Measurements from ENCODE around the gene HAP1. TPM values are rescaled to one million over a fixed set of nuclear protein-coding genes. Genes with fewer than 3 reads are reported as not detected.

The HAP1 gene
- total RNA-seq, 1 donor from 2014 or later: 0.96 TPM

DNA sequence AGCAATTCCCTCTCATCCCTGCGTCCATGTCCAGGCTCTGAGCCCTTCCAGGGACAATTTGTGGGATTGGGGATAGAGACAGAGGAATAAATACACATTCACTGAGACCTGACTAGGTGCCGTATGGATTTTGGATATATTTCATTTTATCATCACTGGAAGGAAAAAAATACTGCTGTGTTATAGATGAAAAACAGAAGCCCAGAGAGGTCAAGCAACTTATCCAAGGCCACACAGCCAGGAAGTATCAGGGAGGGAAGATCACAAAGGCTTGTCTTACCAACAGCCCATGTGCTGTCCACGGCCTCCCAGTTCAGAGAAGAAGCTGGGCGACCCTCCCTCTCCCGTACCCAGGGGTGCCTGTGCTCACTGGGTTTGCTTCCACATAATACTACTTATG is 6.1 kb upstream of the HAP1 start:
- TF ChIP-seq, protein P1, sequence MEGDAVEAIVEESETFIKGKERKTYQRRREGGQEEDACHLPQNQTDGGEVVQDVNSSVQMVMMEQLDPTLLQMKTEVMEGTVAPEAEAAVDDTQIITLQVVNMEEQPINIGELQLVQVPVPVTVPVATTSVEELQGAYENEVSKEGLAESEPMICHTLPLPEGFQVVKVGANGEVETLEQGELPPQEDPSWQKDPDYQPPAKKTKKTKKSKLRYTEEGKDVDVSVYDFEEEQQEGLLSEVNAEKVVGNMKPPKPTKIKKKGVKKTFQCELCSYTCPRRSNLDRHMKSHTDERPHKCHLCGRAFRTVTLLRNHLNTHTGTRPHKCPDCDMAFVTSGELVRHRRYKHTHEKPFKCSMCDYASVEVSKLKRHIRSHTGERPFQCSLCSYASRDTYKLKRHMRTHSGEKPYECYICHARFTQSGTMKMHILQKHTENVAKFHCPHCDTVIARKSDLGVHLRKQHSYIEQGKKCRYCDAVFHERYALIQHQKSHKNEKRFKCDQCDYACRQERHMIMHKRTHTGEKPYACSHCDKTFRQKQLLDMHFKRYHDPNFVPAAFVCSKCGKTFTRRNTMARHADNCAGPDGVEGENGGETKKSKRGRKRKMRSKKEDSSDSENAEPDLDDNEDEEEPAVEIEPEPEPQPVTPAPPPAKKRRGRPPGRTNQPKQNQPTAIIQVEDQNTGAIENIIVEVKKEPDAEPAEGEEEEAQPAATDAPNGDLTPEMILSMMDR (IDR thresholded peaks at IDR 0.05; ENCODE audit: insufficient read depth, low read length, poor library complexity, severe bottlenecking): no peak
- no peak for DNase-seq (ENCODE audit: low read depth)
- no peak overlapping the region for H3K4me3 ChIP-seq (ENCODE audit: low read depth, low read length)
- H3K36me3 ChIP-seq (ENCODE audit: control insufficient read depth, insufficient read depth, low read length): no peaks in the 10 kb centered on the region
- H3K27me3 ChIP-seq (ENCODE audit: control insufficient read depth, insufficient read depth, low read length): peaks cover 11% of the 10 kb centered on the region

DNA sequence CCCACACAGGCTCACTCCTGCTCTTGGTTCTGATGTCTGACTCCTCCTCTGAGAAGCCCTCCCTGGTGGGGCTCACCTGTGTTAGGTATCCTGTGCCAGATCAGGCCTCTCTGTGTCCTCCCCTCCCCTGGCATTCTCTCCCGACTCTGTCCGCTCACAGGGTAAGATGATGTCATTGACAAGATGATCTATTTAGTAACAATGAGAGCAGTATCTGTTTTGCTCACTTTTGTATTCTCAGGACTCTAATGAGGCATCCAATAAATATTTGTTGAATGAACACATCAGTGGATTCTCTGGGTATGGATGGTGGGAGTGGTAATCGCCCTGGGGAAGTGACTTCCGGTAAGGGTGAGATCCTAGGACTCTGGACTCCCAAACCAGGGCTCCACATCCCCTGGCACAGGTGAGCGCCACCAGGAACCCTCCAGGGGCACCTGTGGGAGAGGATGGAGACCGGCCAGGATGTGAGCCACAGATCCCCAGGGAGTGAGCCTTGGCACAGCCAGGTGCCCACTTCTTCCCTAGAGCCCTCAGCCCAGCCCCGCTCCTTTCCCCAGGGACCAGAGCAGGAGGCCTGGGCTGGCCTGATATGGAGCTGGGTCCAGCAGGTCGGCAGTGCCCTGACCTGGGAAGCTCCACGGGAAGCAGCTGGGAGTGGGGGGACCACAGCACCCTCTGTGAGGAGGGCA is 5.4 kb upstream of the HAP1 start:
- TF ChIP-seq, protein P1 (IDR thresholded peaks at IDR 0.05; ENCODE audit: insufficient read depth, low read length, poor library complexity, severe bottlenecking): no peak
- peak; percentile 50 for DNase-seq (ENCODE audit: low read depth)
- H3K36me3 ChIP-seq (ENCODE audit: control insufficient read depth, insufficient read depth, low read length): no peaks in the 10 kb centered on the region
- no peak overlapping the region for H3K4me3 ChIP-seq (ENCODE audit: low read depth, low read length)
- H3K27me3 ChIP-seq (ENCODE audit: control insufficient read depth, insufficient read depth, low read length): peaks cover 17% of the 10 kb centered on the region

DNA sequence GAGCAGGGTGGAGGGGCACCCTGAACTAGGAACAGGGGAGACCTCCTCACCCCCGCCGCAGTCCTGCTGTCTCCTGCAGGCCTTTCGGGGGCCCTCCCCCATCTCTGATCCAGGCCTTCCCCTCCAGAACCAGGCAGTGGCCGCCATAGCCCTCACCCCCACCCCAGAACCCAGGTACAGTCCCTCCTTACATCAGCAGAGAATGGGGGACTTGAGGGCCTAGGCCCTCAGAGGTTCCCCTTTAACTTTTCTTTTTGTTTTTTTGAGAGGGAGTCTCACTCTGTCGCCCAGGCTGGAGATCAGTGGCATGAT is 4.3 kb upstream of the HAP1 start:
- TF ChIP-seq, protein P1 (IDR thresholded peaks at IDR 0.05; ENCODE audit: insufficient read depth, low read length, poor library complexity, severe bottlenecking): no peak
- DNase-seq (ENCODE audit: low read depth): no peak
- Histone ChIP-seq H3K27me3 (ENCODE audit: control insufficient read depth, insufficient read depth, low read length) (peaks cover 27% of the 10 kb centered on the region), H3K4me3 (ENCODE audit: low read depth, low read length) (no peak overlapping the region), H3K36me3 (ENCODE audit: control insufficient read depth, insufficient read depth, low read length) (no peaks in the 10 kb centered on the region)

DNA sequence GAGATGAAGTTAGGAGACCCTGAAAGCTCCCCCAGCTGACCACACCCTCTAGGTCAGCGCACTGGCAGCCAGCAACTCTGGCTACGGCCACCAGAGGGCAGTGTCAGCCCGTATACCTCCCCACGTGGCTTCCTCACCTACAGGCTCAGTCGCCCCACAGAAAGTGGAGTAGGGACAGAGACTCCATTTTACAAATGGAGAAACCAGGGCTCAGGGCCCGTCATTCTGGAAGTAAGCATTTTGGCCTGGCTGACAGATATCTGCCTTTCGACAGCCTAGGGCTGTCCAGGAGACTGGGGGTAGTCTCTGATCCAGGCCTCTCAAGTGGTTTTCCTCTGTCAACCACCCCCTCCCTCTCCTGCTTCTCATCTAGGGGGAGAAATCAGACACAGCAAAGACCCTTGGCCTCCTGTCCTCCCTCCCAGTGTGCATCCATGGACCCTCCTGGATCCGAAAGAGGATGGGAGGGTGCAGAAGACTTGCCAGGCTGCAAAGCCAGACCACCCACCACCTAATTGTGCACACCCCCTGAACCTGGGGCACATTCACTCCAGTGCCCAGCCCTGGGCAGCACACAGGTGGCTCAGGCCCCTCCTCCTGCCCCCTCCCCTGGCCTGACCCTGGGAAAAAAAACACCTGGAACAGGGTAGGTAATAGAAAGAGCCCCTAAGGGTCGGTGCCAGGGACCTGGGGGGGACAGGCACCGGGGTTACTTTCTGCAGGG is 3.8 kb upstream of the HAP1 start:
- no peak for DNase-seq (ENCODE audit: low read depth)
- TF ChIP-seq, protein P1 (IDR thresholded peaks at IDR 0.05; ENCODE audit: insufficient read depth, low read length, poor library complexity, severe bottlenecking): peak; percentile 96
- H3K4me3 ChIP-seq (ENCODE audit: low read depth, low read length): no peak overlapping the region
- H3K36me3 ChIP-seq (ENCODE audit: control insufficient read depth, insufficient read depth, low read length): no peaks in the 10 kb centered on the region
- peaks cover 32% of the 10 kb centered on the region for H3K27me3 ChIP-seq (ENCODE audit: control insufficient read depth, insufficient read depth, low read length)

DNA sequence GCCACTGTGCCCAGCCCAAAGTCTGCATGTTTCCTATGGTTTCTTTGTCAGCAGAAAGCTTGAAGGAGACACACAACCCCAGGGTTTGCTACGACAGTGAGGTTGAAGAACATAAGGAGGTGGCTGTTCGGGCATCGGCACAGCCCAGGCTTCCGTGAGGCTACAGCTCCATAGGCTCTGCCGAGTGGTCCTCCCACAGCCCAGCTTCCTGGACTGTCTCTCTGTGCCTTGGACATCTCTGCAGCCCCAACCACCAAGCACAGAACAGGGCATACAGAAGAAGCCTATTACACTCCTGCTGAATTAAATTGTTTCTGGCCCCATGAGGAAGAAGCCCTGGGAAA is 3.2 kb upstream of the HAP1 start:
- no peak overlapping the region for H3K4me3 ChIP-seq (ENCODE audit: low read depth, low read length)
- TF ChIP-seq, protein P1 (IDR thresholded peaks at IDR 0.05; ENCODE audit: insufficient read depth, low read length, poor library complexity, severe bottlenecking): no peak
- no peaks in the 10 kb centered on the region for H3K36me3 ChIP-seq (ENCODE audit: control insufficient read depth, insufficient read depth, low read length)
- DNase-seq (ENCODE audit: low read depth): no peak
- peaks cover 37% of the 10 kb centered on the region for H3K27me3 ChIP-seq (ENCODE audit: control insufficient read depth, insufficient read depth, low read length)

All from kidney epithelial cell (primary cell).